HG03060 (cell line): ENCODE measurements around the gene ALK.

Experiments used
- ATAC-seq: cut with Tn5 transposase; IDR thresholded peaks from one replicate; pipeline ENCODE4 v1.9.1; 2021; ENCODE audit warnings: low read depth, moderate number of reproducible peaks; ENCODE audit not compliant: unreplicated experiment

Gene ALK

GRCh38 chr2:29518646-29519337 is 402.6 kb downstream of the ALK start:
- ATAC-seq = no peak

- no peak for ATAC-seq
These were observed 403.4 kb downstream of the ALK start for GRCh38 chr2:29518010-29518409.

- no peak for ATAC-seq
These were observed 404.0 kb downstream of the ALK start for GRCh38 chr2:29517413-29517812.

- no peak for ATAC-seq
These were observed 404.6 kb downstream of the ALK start for GRCh38 chr2:29516767-29517166.

- no peak for ATAC-seq
These were observed 411.5 kb downstream of the ALK start for GRCh38 chr2:29509878-29510277.

GRCh38 chr2:29509397-29509796 is 412.0 kb downstream of the ALK start:
- ATAC-seq = no peak

GRCh38 chr2:29504746-29505145 is 416.6 kb downstream of the ALK start:
- no peak for ATAC-seq

- no peak for ATAC-seq
These were observed 418.9 kb downstream of the ALK start for GRCh38 chr2:29502460-29502911.

GRCh38 chr2:29497375-29497774 is 424.0 kb downstream of the ALK start:
- no peak for ATAC-seq

GRCh38 chr2:29496198-29496597 is 425.2 kb downstream of the ALK start:
- ATAC-seq = no peak

- no peak for ATAC-seq
These were observed 425.8 kb downstream of the ALK start for GRCh38 chr2:29495536-29496060.

- no peak for ATAC-seq
These were observed 426.3 kb downstream of the ALK start for GRCh38 chr2:29495068-29495467.

GRCh38 chr2:29492701-29493100 is 428.7 kb downstream of the ALK start:
- ATAC-seq = no peak

- ATAC-seq = no peak
These were observed 431.3 kb downstream of the ALK start for GRCh38 chr2:29490045-29490444.

GRCh38 chr2:29489568-29489967 is 431.8 kb downstream of the ALK start:
- no peak for ATAC-seq

- no peak for ATAC-seq
These were observed 433.3 kb downstream of the ALK start for GRCh38 chr2:29487967-29488555.

GRCh38 chr2:29485631-29486030 is 435.8 kb downstream of the ALK start:
- no peak for ATAC-seq

- ATAC-seq = no peak
These were observed 436.3 kb downstream of the ALK start for GRCh38 chr2:29485117-29485516.

- ATAC-seq = no peak
These were observed 438.5 kb downstream of the ALK start for GRCh38 chr2:29482867-29483266.

GRCh38 chr2:29482348-29482747 is 439.0 kb downstream of the ALK start:
- ATAC-seq = no peak

- ATAC-seq = no peak
These were observed 440.1 kb downstream of the ALK start for GRCh38 chr2:29481313-29481712.

GRCh38 chr2:29480426-29480825 is 441.0 kb downstream of the ALK start:
- no peak for ATAC-seq
